Astrocyte (in vitro differentiated cells and primary cell): Measurements from ENCODE around the gene NEURL1. TPM values are rescaled to one million over a fixed set of nuclear protein-coding genes. Genes with fewer than 3 reads are reported as not detected.

ENCODE experiments used
- DNase-seq: peaks from one replicate; pipeline ENCODE4 v3.0.0-alpha.2; 2010; ENCODE audit warnings: low read depth
- FAIRE-seq: peaks from 2 replicates; lab custom pipeline; 2011; peaks lifted over from hg19 to GRCh38; lab: Jason Lieb, UNC
- H2AFZ ChIP-seq: 2 replicates; pipeline ENCODE4 v1.6.0; 2012; ENCODE audit warnings: low read depth, low read length, inconsistent platforms
- H3K27ac ChIP-seq: 2 replicates; pipeline ENCODE4 v1.5.1; 2011; ENCODE audit warnings: low read depth, low read length, inconsistent platforms
- H3K27me3 ChIP-seq: 2 replicates; pipeline ENCODE4 v1.6.0; 2011; ENCODE audit warnings: low read length, inconsistent platforms; ENCODE audit not compliant: insufficient read depth
- H3K36me3 ChIP-seq: 2 replicates; pipeline ENCODE4 v1.5.1; 2011; ENCODE audit warnings: low read length, inconsistent platforms; ENCODE audit not compliant: insufficient read depth
- H3K4me1 ChIP-seq: 2 replicates; pipeline ENCODE4 v1.5.1; 2011; ENCODE audit warnings: low read length, inconsistent platforms; ENCODE audit not compliant: insufficient read depth
- H3K4me2 ChIP-seq: 2 replicates; pipeline ENCODE4 v1.6.0; 2012; ENCODE audit warnings: low read length, inconsistent platforms
- H3K4me3 ChIP-seq: 2 replicates; pipeline ENCODE4 v1.5.1; 2011; ENCODE audit warnings: low read depth, mild to moderate bottlenecking, low read length, inconsistent platforms; ENCODE audit not compliant: insufficient read depth
- H3K79me2 ChIP-seq: 2 replicates; pipeline ENCODE4 v1.6.0; 2012; ENCODE audit warnings: mild to moderate bottlenecking, low read length, inconsistent platforms; ENCODE audit not compliant: insufficient read depth
- H3K9ac ChIP-seq: 2 replicates; pipeline ENCODE4 v1.6.0; 2012; ENCODE audit warnings: mild to moderate bottlenecking, low read length, inconsistent platforms
- H3K9me3 ChIP-seq: 2 replicates; pipeline ENCODE4 v1.5.1; 2012; ENCODE audit warnings: low read depth, mild to moderate bottlenecking, low read length, inconsistent platforms; ENCODE audit not compliant: insufficient read depth
- H4K20me1 ChIP-seq: 2 replicates; pipeline ENCODE4 v1.6.0; 2012; ENCODE audit warnings: low read length, inconsistent platforms; ENCODE audit not compliant: insufficient read depth
- H3K27ac Mint-ChIP-seq: one replicate; pipeline ENCODE4 v1.8.0; 2021; ENCODE audit warnings: mild to moderate bottlenecking, mixed read lengths; ENCODE audit not compliant: unreplicated experiment
- H3K27me3 Mint-ChIP-seq: one replicate; pipeline ENCODE4 v1.8.0; 2021; ENCODE audit warnings: low read depth, mixed read lengths; ENCODE audit not compliant: unreplicated experiment
- H3K36me3 Mint-ChIP-seq: one replicate; pipeline ENCODE4 v1.8.0; 2021; ENCODE audit warnings: low read depth, mixed read lengths; ENCODE audit not compliant: unreplicated experiment
- H3K4me1 Mint-ChIP-seq: one replicate; pipeline ENCODE4 v1.8.0; 2021; ENCODE audit warnings: low read depth, mixed read lengths; ENCODE audit not compliant: unreplicated experiment
- H3K4me3 Mint-ChIP-seq: one replicate; pipeline ENCODE4 v1.8.0; 2021; ENCODE audit warnings: mild to moderate bottlenecking, moderate library complexity, mixed read lengths; ENCODE audit not compliant: unreplicated experiment
- H3K9me3 Mint-ChIP-seq: one replicate; pipeline ENCODE4 v1.8.0; 2021; ENCODE audit warnings: mild to moderate bottlenecking, mixed read lengths; ENCODE audit not compliant: unreplicated experiment
- EZH2 ChIP-seq: IDR thresholded peaks from 2 replicates; pipeline ENCODE4 v1.6.1; 2012; ENCODE audit warnings: mild to moderate bottlenecking, low read length, inconsistent platforms; ENCODE audit not compliant: insufficient read depth
- total RNA-seq: library from RNA; stranded (reverse); gene quantifications from 2 replicates; pipeline ENCODE4 v1.2.1, GENCODE V29; 2021
- TF ChIP-seq, protein P1 (sequence below): IDR thresholded peaks from 2 replicates; pipeline ENCODE4 v1.5.1; 2011; ENCODE audit warnings: low read depth, mild to moderate bottlenecking, inconsistent platforms, low read length, moderate library complexity; ENCODE audit not compliant: insufficient read depth

The NEURL1 gene
- total RNA-seq, 1 donor from 2014 or later = 1.5 TPM

DNA sequence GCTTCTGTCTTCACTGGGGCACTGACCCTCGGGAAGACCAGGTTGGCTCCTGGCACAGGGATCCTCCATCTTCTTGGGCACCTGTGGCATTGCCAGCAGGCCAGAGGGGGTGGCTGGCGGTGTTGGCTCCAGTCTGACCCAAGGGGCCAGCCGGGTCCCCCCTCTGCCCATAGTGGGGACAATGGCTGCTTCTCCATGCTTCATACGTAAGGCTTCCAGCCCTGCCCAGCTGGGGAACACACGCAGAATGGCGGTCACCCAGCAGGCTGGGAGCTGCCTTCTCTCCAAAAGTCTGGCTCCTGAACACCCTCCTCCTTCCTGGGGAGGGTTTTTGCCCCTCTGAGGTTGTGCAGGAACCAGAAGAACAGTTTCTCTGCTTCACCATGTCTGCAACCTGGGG is 106.8 kb downstream of the NEURL1 start:
- Histone ChIP-seq H3K9ac (no peak overlapping the region), H2AFZ (no peak overlapping the region), H3K9me3 (no peaks in the 10 kb centered on the region), H3K4me3 (no peak overlapping the region), H3K36me3 (peaks cover 6% of the 10 kb centered on the region), H3K4me2 (no peak overlapping the region), H4K20me1 (peaks cover 21% of the 10 kb centered on the region), H3K4me1 (no peaks in the 10 kb centered on the region), H3K79me2 (no peaks in the 10 kb centered on the region), H3K27ac (no peak overlapping the region), H3K27me3 (no peaks in the 10 kb centered on the region)
- no peak overlapping the region for H3K27ac Mint-ChIP-seq
- H3K36me3 Mint-ChIP-seq = peaks cover 23% of the 10 kb centered on the region
- peaks cover 4% of the 10 kb centered on the region for H3K4me1 Mint-ChIP-seq
- no peaks in the 10 kb centered on the region for H3K9me3 Mint-ChIP-seq
- H3K4me3 Mint-ChIP-seq = no peak overlapping the region
- H3K27me3 Mint-ChIP-seq = peaks cover 9% of the 10 kb centered on the region
- FAIRE-seq = no peak
- TF ChIP-seq, protein P1, sequence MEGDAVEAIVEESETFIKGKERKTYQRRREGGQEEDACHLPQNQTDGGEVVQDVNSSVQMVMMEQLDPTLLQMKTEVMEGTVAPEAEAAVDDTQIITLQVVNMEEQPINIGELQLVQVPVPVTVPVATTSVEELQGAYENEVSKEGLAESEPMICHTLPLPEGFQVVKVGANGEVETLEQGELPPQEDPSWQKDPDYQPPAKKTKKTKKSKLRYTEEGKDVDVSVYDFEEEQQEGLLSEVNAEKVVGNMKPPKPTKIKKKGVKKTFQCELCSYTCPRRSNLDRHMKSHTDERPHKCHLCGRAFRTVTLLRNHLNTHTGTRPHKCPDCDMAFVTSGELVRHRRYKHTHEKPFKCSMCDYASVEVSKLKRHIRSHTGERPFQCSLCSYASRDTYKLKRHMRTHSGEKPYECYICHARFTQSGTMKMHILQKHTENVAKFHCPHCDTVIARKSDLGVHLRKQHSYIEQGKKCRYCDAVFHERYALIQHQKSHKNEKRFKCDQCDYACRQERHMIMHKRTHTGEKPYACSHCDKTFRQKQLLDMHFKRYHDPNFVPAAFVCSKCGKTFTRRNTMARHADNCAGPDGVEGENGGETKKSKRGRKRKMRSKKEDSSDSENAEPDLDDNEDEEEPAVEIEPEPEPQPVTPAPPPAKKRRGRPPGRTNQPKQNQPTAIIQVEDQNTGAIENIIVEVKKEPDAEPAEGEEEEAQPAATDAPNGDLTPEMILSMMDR = no peak
- no peak for TF ChIP-seq EZH2
- DNase-seq = no peak

DNA sequence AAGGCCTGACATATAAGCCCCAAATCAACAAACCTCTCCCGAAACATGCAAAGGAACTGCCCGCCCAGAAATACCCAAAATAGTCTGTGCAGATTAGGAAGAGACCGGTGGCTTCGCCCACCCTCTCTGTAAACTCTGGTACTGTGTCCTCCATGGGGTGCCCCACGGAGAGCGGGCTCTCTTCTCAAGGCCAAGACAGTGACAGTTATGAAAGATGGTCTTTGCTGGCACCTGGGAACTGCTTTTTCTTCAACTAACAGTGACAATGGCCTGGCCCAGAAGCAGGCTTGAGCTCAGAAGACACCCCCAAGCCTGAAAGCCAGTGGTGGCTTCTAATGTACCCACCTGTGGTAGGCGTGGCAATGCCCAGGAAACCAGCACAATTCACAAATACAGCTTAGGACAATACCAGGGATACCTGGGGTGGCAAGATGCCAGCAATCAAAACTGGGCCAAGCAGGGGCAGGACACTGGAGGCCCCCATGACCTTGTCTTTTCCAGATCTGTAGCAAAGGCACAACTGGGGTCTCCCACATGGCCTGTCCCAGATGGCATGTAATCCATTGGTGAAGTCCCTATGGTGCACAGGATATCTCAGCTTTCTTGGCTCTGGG is 107.6 kb downstream of the NEURL1 start:
- Histone ChIP-seq H3K27me3 (no peaks in the 10 kb centered on the region), H3K36me3 (peaks cover 7% of the 10 kb centered on the region), H3K4me1 (no peaks in the 10 kb centered on the region), H3K4me3 (no peak overlapping the region), H3K9ac (no peak overlapping the region), H3K4me2 (no peak overlapping the region), H3K27ac (no peak overlapping the region), H3K9me3 (no peaks in the 10 kb centered on the region), H4K20me1 (peaks cover 14% of the 10 kb centered on the region), H3K79me2 (no peaks in the 10 kb centered on the region), H2AFZ (no peak overlapping the region)
- H3K4me3 Mint-ChIP-seq = no peak overlapping the region
- no peak for TF ChIP-seq EZH2
- TF ChIP-seq, protein P1 = no peak
- no peak for FAIRE-seq
- no peaks in the 10 kb centered on the region for H3K9me3 Mint-ChIP-seq
- H3K27me3 Mint-ChIP-seq = peaks cover 8% of the 10 kb centered on the region
- no peak for DNase-seq
- no peak overlapping the region for H3K27ac Mint-ChIP-seq
- peaks cover 27% of the 10 kb centered on the region for H3K36me3 Mint-ChIP-seq
- H3K4me1 Mint-ChIP-seq = peaks cover 4% of the 10 kb centered on the region
